Endodermal cell (in vitro differentiated cells): ENCODE measurements around the gene GPS1. TPM values are rescaled to one million over a fixed set of nuclear protein-coding genes. Genes with fewer than 3 reads are reported as not detected.
A peak's percentile ranks its signal among the peaks of the same experiment; 100 is the strongest.

Experiments
- DNase-seq: peaks from one replicate; pipeline ENCODE4 v3.0.0-alpha.2; 2017
- H3K27ac ChIP-seq: 2 replicates; pipeline ENCODE4 v1.5.1; 2013; ENCODE audit warnings: mild to moderate bottlenecking, low read depth, low read length, moderate library complexity
- H3K27me3 ChIP-seq: 2 replicates; pipeline ENCODE4 v1.6.1; 2013; ENCODE audit warnings: mild to moderate bottlenecking, low read length, moderate library complexity; ENCODE audit not compliant: insufficient read depth, control insufficient read depth, poor library complexity, severe bottlenecking
- H3K36me3 ChIP-seq: 2 replicates; pipeline ENCODE4 v1.7.0; 2013; ENCODE audit warnings: mild to moderate bottlenecking, low read length, moderate library complexity; ENCODE audit not compliant: control insufficient read depth, insufficient read depth
- H3K4me1 ChIP-seq: one replicate; pipeline ENCODE4 v1.7.0; 2013; ENCODE audit warnings: low read length; ENCODE audit not compliant: control insufficient read depth, insufficient read depth
- H3K4me3 ChIP-seq: 2 replicates; pipeline ENCODE4 v1.5.1; 2013; ENCODE audit warnings: mild to moderate bottlenecking, low read length, moderate library complexity
- H3K9ac ChIP-seq: 2 replicates; pipeline ENCODE4 v1.6.1; 2013; ENCODE audit warnings: mild to moderate bottlenecking, low read length, moderate library complexity; ENCODE audit not compliant: poor library complexity, severe bottlenecking; ENCODE audit errors: extremely low read depth
- H3K9me3 ChIP-seq: 2 replicates; pipeline ENCODE4 v1.6.1; 2013; ENCODE audit warnings: mild to moderate bottlenecking, low read length, moderate library complexity; ENCODE audit not compliant: control insufficient read depth
- H3K27ac Mint-ChIP-seq: 2 replicates; pipeline ENCODE4 v1.8.0; 2020; ENCODE audit warnings: mixed read lengths
- H3K27me3 Mint-ChIP-seq: 2 replicates; pipeline ENCODE4 v1.8.0; 2021; ENCODE audit warnings: mild to moderate bottlenecking, mixed read lengths; ENCODE audit not compliant: insufficient read depth
- H3K36me3 Mint-ChIP-seq: 2 replicates; pipeline ENCODE4 v1.8.0; 2020; ENCODE audit warnings: low read depth, mixed read lengths
- H3K4me1 Mint-ChIP-seq: 2 replicates; pipeline ENCODE4 v1.8.0; 2020; ENCODE audit warnings: mixed read lengths
- H3K4me3 Mint-ChIP-seq: 2 replicates; pipeline ENCODE4 v1.8.0; 2020; ENCODE audit warnings: mild to moderate bottlenecking, moderate library complexity, mixed read lengths
- H3K9me3 Mint-ChIP-seq: 2 replicates; pipeline ENCODE4 v1.8.0; 2020; ENCODE audit warnings: mild to moderate bottlenecking, mixed read lengths
- WGBS, 2 experiments: methylation state at CpG; one replicate each; pipeline versions ENCODE4 v1.1.5 to v1.1.7; 2013; ENCODE audit warnings: missing lambda C conversion rate in 2 of 2, mixed read lengths in 1 of 2; ENCODE audit not compliant: insufficient coverage in 1 of 2, insufficient read length in 1 of 2; 5-methylcytosine and 5-hydroxymethylcytosine counted together
- total RNA-seq, 2 donors: library from RNA; stranded (reverse); fragmentation: NEBNext Ultra II Directional in 1 of 2; extraction: Animal tissue kit (Norgen Biotek cat#: 25700) in 1 of 2; gene quantifications; 2 replicates in 1 of 2; 3 replicates in 1 of 2; pipeline ENCODE4 v1.2.1, GENCODE V29; 2021
- TF ChIP-seq, protein P1 (sequence below): fragments of 200-600 bp; sonication (generic); conservative IDR thresholded peaks from 2 replicates; pipeline ENCODE4 v1.5.0; 2021; ENCODE audit warnings: antibody characterized with exemption, mild to moderate bottlenecking

GPS1 gene
- total RNA-seq, 2 donors from 2014 or later: 152 to 153 TPM

DNA sequence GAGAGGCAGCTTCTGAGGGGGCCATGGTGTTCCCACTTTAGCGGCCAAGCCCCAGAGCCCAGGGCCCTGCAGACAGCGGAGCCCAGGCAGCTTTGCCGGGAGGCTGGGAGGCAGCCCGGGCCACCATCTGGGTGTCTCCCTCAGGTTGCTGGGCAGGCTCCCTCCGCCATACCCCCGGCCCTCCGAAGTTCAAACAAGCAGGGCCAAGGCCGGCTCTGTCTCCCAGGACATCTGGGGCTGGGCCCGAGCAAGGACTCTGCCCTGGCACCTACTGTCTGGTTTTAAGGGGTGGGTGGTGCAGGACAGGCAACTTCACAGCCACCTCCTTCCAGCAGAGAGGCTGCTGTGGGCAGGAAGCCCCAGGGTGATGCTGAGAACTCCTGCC is 11.3 kb downstream of the GPS1 start:
- H3K27ac ChIP-seq: no peak overlapping the region
- peaks cover 15% of the 10 kb centered on the region for H3K36me3 ChIP-seq
- peaks cover 4% of the 10 kb centered on the region for H3K4me1 ChIP-seq
- Mint-ChIP-seq H3K9me3 (no peaks in the 10 kb centered on the region), H3K4me1 (peaks cover 5% of the 10 kb centered on the region), H3K27ac (no peak overlapping the region), H3K4me3 (no peak overlapping the region), H3K27me3 (no peaks in the 10 kb centered on the region), H3K36me3 (peaks cover 6% of the 10 kb centered on the region)
- no peak for DNase-seq
- no peak overlapping the region for H3K9ac ChIP-seq
- WGBS, 2 experiments: 95% methylated on average over 9 of the region's 9 CpGs; no CpG with 5 or more reads in 1 of the 2 experiments
- TF ChIP-seq, protein P1, sequence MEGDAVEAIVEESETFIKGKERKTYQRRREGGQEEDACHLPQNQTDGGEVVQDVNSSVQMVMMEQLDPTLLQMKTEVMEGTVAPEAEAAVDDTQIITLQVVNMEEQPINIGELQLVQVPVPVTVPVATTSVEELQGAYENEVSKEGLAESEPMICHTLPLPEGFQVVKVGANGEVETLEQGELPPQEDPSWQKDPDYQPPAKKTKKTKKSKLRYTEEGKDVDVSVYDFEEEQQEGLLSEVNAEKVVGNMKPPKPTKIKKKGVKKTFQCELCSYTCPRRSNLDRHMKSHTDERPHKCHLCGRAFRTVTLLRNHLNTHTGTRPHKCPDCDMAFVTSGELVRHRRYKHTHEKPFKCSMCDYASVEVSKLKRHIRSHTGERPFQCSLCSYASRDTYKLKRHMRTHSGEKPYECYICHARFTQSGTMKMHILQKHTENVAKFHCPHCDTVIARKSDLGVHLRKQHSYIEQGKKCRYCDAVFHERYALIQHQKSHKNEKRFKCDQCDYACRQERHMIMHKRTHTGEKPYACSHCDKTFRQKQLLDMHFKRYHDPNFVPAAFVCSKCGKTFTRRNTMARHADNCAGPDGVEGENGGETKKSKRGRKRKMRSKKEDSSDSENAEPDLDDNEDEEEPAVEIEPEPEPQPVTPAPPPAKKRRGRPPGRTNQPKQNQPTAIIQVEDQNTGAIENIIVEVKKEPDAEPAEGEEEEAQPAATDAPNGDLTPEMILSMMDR: no peak
- no peaks in the 10 kb centered on the region for H3K27me3 ChIP-seq
- no peak overlapping the region for H3K4me3 ChIP-seq
- H3K9me3 ChIP-seq: no peaks in the 10 kb centered on the region

DNA sequence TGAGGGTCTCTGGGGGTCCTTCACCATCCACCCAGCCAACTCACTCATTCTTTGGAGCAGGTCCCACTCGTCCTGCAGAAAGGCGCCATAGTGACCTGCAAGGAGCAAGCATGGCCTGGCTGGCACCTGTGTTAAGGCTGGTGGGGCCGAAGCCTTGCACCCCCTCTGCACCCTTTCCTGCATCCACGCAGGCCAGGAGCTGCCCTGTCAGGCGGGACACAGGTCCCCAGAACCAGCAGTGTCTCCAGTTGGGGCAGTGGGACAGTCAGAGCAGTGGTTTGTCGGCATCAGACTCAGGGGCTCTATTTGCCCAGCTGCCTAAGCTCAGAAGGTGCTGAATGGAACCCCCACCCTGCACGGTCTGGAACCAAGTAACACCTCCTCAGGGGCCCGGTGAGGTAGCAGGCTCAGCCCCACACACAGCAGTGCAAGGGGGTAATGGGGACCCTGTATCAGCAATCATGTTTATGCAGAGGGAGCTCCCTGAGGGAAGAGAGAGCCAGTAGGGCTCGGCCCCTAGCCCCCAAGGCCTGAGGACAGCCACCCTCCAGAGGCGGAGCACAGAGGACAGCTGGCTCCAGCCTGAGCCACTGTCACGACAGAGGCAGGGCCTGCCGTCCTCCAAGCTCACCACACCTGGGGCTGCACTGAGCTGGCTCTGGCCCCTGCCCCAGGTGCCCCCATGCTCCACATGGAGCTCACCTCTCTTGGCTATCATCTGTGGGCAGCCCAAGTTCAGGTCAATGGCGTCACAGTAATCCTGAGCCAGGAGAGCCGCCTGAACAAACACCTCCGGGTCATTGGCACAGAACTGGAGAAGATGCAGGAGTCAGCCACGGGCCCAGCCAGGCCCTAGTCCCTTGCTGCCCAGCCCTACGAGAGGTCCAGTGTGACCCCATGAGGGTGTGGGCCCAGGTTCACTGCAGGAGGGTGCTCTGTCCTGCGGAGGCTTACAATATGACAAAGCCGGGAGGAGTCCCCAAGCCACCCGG is 12.0 kb downstream of the GPS1 start:
- Histone ChIP-seq H3K27me3 (no peaks in the 10 kb centered on the region), H3K9ac (no peak overlapping the region), H3K4me3 (peak overlapping the region; percentile 82), H3K4me1 (peaks cover 4% of the 10 kb centered on the region), H3K36me3 (peaks cover 14% of the 10 kb centered on the region), H3K27ac (no peak overlapping the region), H3K9me3 (no peaks in the 10 kb centered on the region)
- no peak overlapping the region for H3K27ac Mint-ChIP-seq
- H3K9me3 Mint-ChIP-seq: no peaks in the 10 kb centered on the region
- TF ChIP-seq, protein P1: no peak
- H3K4me1 Mint-ChIP-seq: peaks cover 5% of the 10 kb centered on the region
- WGBS, 2 experiments: 93% methylated on average over 13 to 20 of the region's 20 CpGs
- no peaks in the 10 kb centered on the region for H3K27me3 Mint-ChIP-seq
- peak overlapping the region; percentile 68 for H3K4me3 Mint-ChIP-seq
- H3K36me3 Mint-ChIP-seq: peaks cover 5% of the 10 kb centered on the region
- DNase-seq: no peak

DNA sequence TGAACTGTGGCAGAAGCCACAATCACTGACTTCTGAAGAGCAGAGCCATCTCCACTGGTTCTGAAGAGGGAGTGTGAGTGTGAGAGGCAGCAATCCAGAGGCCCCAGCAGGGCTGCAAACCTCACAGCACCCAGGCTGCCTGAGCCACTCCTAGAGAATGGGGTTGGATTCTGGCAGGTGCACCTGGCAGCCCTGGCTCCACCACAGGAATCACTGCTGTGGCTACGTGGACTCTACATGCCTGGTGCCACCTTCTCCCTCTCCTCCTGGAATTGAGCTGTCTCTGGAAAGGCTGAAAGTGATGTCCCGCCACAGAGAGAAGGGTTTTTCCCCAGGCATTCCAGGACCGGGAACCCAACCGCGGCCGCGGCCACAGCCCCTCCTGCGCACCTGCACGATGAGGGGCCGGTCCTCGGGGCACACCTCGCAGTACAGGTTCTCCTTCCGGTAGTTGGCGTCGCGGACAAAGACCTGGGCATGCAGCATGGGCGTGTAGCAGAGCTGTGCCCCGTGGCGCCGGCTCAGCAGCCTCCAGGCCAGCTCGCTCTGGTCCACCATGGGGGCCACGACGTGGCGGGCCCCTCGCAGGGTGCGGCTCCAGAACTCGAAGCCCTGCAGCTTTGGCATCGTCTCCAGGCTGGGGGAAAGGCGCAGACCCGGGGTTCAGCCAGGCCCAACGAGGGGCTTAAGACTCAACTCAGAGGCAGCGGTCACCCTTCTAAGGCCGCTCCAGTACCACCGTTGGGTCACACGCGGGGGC is 12.9 kb downstream of the GPS1 start:
- H3K9me3 Mint-ChIP-seq: no peaks in the 10 kb centered on the region
- Histone ChIP-seq H3K27ac (no peak overlapping the region), H3K4me3 (peak overlapping the region; percentile 82)

More for the DNA sequence above, 12.9 kb downstream of the GPS1 start:
- peak overlapping the region; percentile 74 for H3K9ac ChIP-seq
- Mint-ChIP-seq H3K4me1 (peaks cover 5% of the 10 kb centered on the region), H3K27ac (no peak overlapping the region), H3K4me3 (peak overlapping the region; percentile 68), H3K36me3 (peaks cover 5% of the 10 kb centered on the region), H3K27me3 (peaks cover 1% of the 10 kb centered on the region)
- no peaks in the 10 kb centered on the region for H3K27me3 ChIP-seq
- no peak for DNase-seq
- H3K9me3 ChIP-seq: no peaks in the 10 kb centered on the region
- TF ChIP-seq, protein P1: no peak
- peaks cover 14% of the 10 kb centered on the region for H3K36me3 ChIP-seq
- WGBS, 2 experiments: 64 to 74% methylated on average over 28 to 36 of the region's 36 CpGs
- H3K4me1 ChIP-seq: peaks cover 4% of the 10 kb centered on the region
